ENCODE data around the gene KDM5D. TPM values are rescaled to one million over a fixed set of nuclear protein-coding genes. Genes with fewer than 3 reads are reported as not detected.

Gene KDM5D
- total and polyA plus RNA-seq, 2 of the 8 experiments (the other 6 are each of a cell fraction or from before 2014, with no cell fraction given): 21.9 to 24.4 TPM

DNA sequence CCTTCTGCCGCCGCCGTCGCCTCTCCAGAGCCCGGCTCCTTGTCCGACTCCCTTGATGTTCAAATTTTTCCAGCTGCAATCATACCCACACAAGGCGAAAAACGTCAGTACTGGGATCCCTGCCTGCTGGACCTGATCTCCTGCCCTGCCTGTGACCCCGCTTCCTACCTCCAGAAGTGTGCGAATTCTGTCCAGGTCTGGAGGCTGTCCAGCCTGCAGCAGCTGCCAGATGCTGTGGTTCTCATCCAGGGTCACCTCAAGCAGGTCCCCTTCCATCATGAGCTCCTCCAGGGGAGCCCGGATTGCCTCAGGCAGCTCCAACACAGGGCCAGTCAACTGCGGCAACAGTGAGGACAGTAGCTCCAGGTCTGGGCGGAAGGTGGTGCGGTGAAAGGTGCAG lies 38.3 kb downstream of the KDM5D start:
- Histone ChIP-seq H2BK15ac (ENCODE audit: low read length) (no peak overlapping the region), H4K20me1 (replicated peaks in 1 of 2; ENCODE audit: control insufficient read depth in 1 of 2, insufficient read depth in 2 of 2, low read length in 2 of 2) (no peaks in the 10 kb centered on the region), H3K36me3 (ENCODE audit: control insufficient read depth in 2 of 4, insufficient read depth in 4 of 4, low read length in 3 of 4) (peaks cover 3 to 26% (median 15%) of the 10 kb centered on the region in 4 experiments; a peak in 6 of 8 replicates), H3K23ac (ENCODE audit: insufficient read length) (no peak overlapping the region), H4K91ac (replicated peaks; ENCODE audit: insufficient read length, low read length) (no peak overlapping the region), H2AFZ (ENCODE audit: low read length) (no peak overlapping the region), H3K4me1 (replicated peaks in 1 of 4; ENCODE audit: control insufficient read depth in 3 of 4, insufficient read depth in 4 of 4, low read length in 3 of 4) (no peaks in the 10 kb centered on the region), H3K18ac (ENCODE audit: extremely low read depth, low read length) (no peak overlapping the region), H3K79me1 (ENCODE audit: low read depth, low read length) (no peaks in the 10 kb centered on the region), H2AK5ac (ENCODE audit: low read depth, low read length) (no peak overlapping the region), H3K56ac (replicated peaks; ENCODE audit: insufficient read length, low read depth, low read length) (no peak overlapping the region), H3K4me3 (ENCODE audit: extremely low read depth in 1 of 4, insufficient read depth in 2 of 4, low read depth in 3 of 4, low read length in 4 of 4) (no peak overlapping the region), H3K27me3 (replicated peaks in 1 of 4; ENCODE audit: control insufficient read depth in 3 of 4, extremely low read depth in 1 of 4, insufficient read depth in 3 of 4, low read length in 3 of 4) (no peaks in the 10 kb centered on the region), H2BK5ac (ENCODE audit: low read depth, low read length) (no peak overlapping the region), H3K4ac (replicated peaks; ENCODE audit: insufficient read length, low read depth, low read length) (no peak overlapping the region), H3K9ac (replicated peaks in 1 of 4; ENCODE audit: extremely low read depth in 1 of 4, low read depth in 3 of 4, low read length in 3 of 4) (no peak overlapping the region), H3K9me3 (ENCODE audit: insufficient read depth in 2 of 2, low read depth in 1 of 2, low read length in 1 of 2) (no peaks in the 10 kb centered on the region), H3K4me2 (ENCODE audit: insufficient read depth in 1 of 2, low read depth in 2 of 2, low read length in 2 of 2) (no peak overlapping the region), H3K14ac (ENCODE audit: insufficient read length) (no peak overlapping the region), H2BK12ac (ENCODE audit: low read depth, low read length) (no peak overlapping the region), H4K5ac (ENCODE audit: insufficient read length, low read depth, low read length) (no peak overlapping the region), H4K8ac (ENCODE audit: extremely low read depth, insufficient read depth, low read length) (no peak overlapping the region; the same call in 1 of the 2 replicates), H3K27ac (ENCODE audit: low read depth, low read length) (no peak overlapping the region), H3K23me2 (ENCODE audit: low read depth, low read length) (no peaks in the 10 kb centered on the region), H2BK20ac (ENCODE audit: low read length) (no peak overlapping the region), H3K79me2 (ENCODE audit: control insufficient read depth in 1 of 2, insufficient read depth in 2 of 2, low read length in 2 of 2) (no peaks in the 10 kb centered on the region), H2BK120ac (replicated peaks; ENCODE audit: low read depth, low read length) (no peak overlapping the region)
- FAIRE-seq: no peak
- WGBS, 2 experiments (ENCODE audit: extremely low coverage in 1 of 2, insufficient coverage in 1 of 2, insufficient read length in 1 of 2, insufficient replicate concordance in 2 of 2, low coverage in 1 of 2, low lambda C conversion rate in 2 of 2, missing lambda C conversion rate in 1 of 2): 95% methylated on average over 11 of the region's 14 CpGs; no CpG with 5 or more reads in 1 of the 2 experiments
- TF ChIP-seq SIX5 (IDR thresholded peaks at IDR 0.05; ENCODE audit: low read depth, low read length) (no peak), CEBPB (IDR thresholded peaks at IDR 0.05; ENCODE audit: low read depth, low read length) (no peak), CHD2 (IDR thresholded peaks at IDR 0.05; ENCODE audit: low read length) (no peak), SUZ12 (IDR thresholded peaks at IDR 0.05; ENCODE audit: low read length) (no peak), BACH1 (IDR thresholded peaks at IDR 0.05; ENCODE audit: low read length) (no peak), SP2 (IDR thresholded peaks at IDR 0.05; ENCODE audit: low read length) (no peak)
- POLR2A ChIA-PET (ENCODE audit: partially characterized antibody): interaction anchor here (1.2 to 1.6 kb wide), 2 partner anchors 9 to 30 kb away, joined by 3 to 4 read pairs; no protein-coding TSS in a partner anchor
- CTCF ChIA-PET (ENCODE audit: partially characterized antibody): no interaction called here
- no peak for DNase-seq (ENCODE audit: low read depth in 1 of 2, low spot score in 2 of 2)
